ENCODE measurements around the gene L3MBTL4. TPM values are rescaled to one million over a fixed set of nuclear protein-coding genes. Genes with fewer than 3 reads are reported as not detected.

The L3MBTL4 gene
- total RNA-seq, 4 donors from 2014 or later: 0.40 to 3.8 (median 0.76) TPM

- Histone ChIP-seq H3K4me1 (no peaks in the 10 kb centered on the region), H3K27me3 (no peaks in the 10 kb centered on the region), H3K27ac (no peak overlapping the region), H3K9me3 (no peaks in the 10 kb centered on the region), H3K4me3 (no peak overlapping the region), H3K36me3 (no peaks in the 10 kb centered on the region)
- intact Hi-C loops (cut with DNase I; ENCODE audit: low total_unique reads) (no loop called here), in situ Hi-C loops (cut with MboI; ENCODE audit: low sequenced_read_pairs in 4 of 4) (no loop called here)
- TF ChIP-seq POLR2A (IDR thresholded peaks at IDR 0.05) (no peak), CTCF (IDR thresholded peaks at IDR 0.05 in 4 of 5, conservative IDR thresholded peaks at IDR 0.05 in 1 of 5) (no peak)
- DNase-seq (no peak), ATAC-seq (no peak)
These were observed 389.9 kb downstream of the L3MBTL4 start for GRCh38 chr18:6024745-6025248.

- Histone ChIP-seq H3K27ac (no peak overlapping the region), H3K4me1 (no peaks in the 10 kb centered on the region), H3K4me3 (no peak overlapping the region), H3K9me3 (no peaks in the 10 kb centered on the region), H3K27me3 (no peaks in the 10 kb centered on the region), H3K36me3 (no peaks in the 10 kb centered on the region)
- intact Hi-C loops (cut with DNase I; ENCODE audit: low total_unique reads): no loop called here
- no peak for TF ChIP-seq CTCF (IDR thresholded peaks at IDR 0.05 in 4 of 5, conservative IDR thresholded peaks at IDR 0.05 in 1 of 5)
- no peak for TF ChIP-seq POLR2A (IDR thresholded peaks at IDR 0.05)
- no peak for ATAC-seq
- in situ Hi-C loops (cut with MboI; ENCODE audit: low sequenced_read_pairs in 4 of 4): no loop called here
- no peak for DNase-seq
These were observed 391.2 kb downstream of the L3MBTL4 start for GRCh38 chr18:6023551-6023950.

GRCh38 chr18:6022845-6023244 is 391.9 kb downstream of the L3MBTL4 start:
- no peak overlapping the region for H3K27ac ChIP-seq
- H3K27me3 ChIP-seq: no peaks in the 10 kb centered on the region
- no peaks in the 10 kb centered on the region for H3K4me1 ChIP-seq
- DNase-seq (no peak), ATAC-seq (no peak)
- intact Hi-C loops (cut with DNase I; ENCODE audit: low total_unique reads) (no loop called here), in situ Hi-C loops (cut with MboI; ENCODE audit: low sequenced_read_pairs in 4 of 4) (no loop called here)
- no peaks in the 10 kb centered on the region for H3K36me3 ChIP-seq
- H3K4me3 ChIP-seq: no peak overlapping the region
- no peaks in the 10 kb centered on the region for H3K9me3 ChIP-seq
- TF ChIP-seq POLR2A (IDR thresholded peaks at IDR 0.05) (no peak), CTCF (IDR thresholded peaks at IDR 0.05 in 4 of 5, conservative IDR thresholded peaks at IDR 0.05 in 1 of 5) (no peak)

- Histone ChIP-seq H3K9me3 (no peaks in the 10 kb centered on the region), H3K36me3 (no peaks in the 10 kb centered on the region), H3K4me1 (no peaks in the 10 kb centered on the region), H3K4me3 (no peak overlapping the region), H3K27ac (no peak overlapping the region), H3K27me3 (no peaks in the 10 kb centered on the region)
- intact Hi-C loops (cut with DNase I; ENCODE audit: low total_unique reads) (no loop called here), in situ Hi-C loops (cut with MboI; ENCODE audit: low sequenced_read_pairs in 4 of 4) (no loop called here)
- DNase-seq (no peak), ATAC-seq (no peak)
- TF ChIP-seq POLR2A (IDR thresholded peaks at IDR 0.05): no peak
- no peak for TF ChIP-seq CTCF (IDR thresholded peaks at IDR 0.05 in 4 of 5, conservative IDR thresholded peaks at IDR 0.05 in 1 of 5)
These were observed 392.7 kb downstream of the L3MBTL4 start for GRCh38 chr18:6022074-6022444.

Measured in gastrocnemius medialis (tissue), 4 donors.